ENCODE results near the gene SRPX.

- TF ChIP-seq, protein P1, sequence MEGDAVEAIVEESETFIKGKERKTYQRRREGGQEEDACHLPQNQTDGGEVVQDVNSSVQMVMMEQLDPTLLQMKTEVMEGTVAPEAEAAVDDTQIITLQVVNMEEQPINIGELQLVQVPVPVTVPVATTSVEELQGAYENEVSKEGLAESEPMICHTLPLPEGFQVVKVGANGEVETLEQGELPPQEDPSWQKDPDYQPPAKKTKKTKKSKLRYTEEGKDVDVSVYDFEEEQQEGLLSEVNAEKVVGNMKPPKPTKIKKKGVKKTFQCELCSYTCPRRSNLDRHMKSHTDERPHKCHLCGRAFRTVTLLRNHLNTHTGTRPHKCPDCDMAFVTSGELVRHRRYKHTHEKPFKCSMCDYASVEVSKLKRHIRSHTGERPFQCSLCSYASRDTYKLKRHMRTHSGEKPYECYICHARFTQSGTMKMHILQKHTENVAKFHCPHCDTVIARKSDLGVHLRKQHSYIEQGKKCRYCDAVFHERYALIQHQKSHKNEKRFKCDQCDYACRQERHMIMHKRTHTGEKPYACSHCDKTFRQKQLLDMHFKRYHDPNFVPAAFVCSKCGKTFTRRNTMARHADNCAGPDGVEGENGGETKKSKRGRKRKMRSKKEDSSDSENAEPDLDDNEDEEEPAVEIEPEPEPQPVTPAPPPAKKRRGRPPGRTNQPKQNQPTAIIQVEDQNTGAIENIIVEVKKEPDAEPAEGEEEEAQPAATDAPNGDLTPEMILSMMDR (conservative IDR thresholded peaks at IDR 0.05; ENCODE audit: low read depth, low read length), result no peak
- no peak for TF ChIP-seq POLR2A (IDR thresholded peaks at IDR 0.05; ENCODE audit: low read depth, low read length)
- no peak for TF ChIP-seq RAD21 (IDR thresholded peaks at IDR 0.05; ENCODE audit: low read length)
- TF ChIP-seq RCOR1 (IDR thresholded peaks at IDR 0.05; ENCODE audit: insufficient replicate concordance, low read length), result no peak
- no peak for TF ChIP-seq CHD1 (IDR thresholded peaks at IDR 0.05; ENCODE audit: low read depth, low read length)
- TF ChIP-seq FOS (IDR thresholded peaks at IDR 0.05; ENCODE audit: low read depth, low read length), result no peak
- TF ChIP-seq BHLHE40 (IDR thresholded peaks at IDR 0.05; ENCODE audit: low read depth, low read length), result no peak
- no peak for TF ChIP-seq CEBPB (IDR thresholded peaks at IDR 0.05; ENCODE audit: low read depth, low read length)
- no peak for TF ChIP-seq USF2 (IDR thresholded peaks at IDR 0.05; ENCODE audit: low read depth, low read length)
- TF ChIP-seq SMC3 (IDR thresholded peaks at IDR 0.05; ENCODE audit: low read depth, low read length), result no peak
- no peak for TF ChIP-seq RFX5 (IDR thresholded peaks at IDR 0.05; ENCODE audit: low read depth, low read length)
- no peak for TF ChIP-seq MXI1 (IDR thresholded peaks at IDR 0.05; ENCODE audit: borderline replicate concordance, low read depth, low read length)
- TF ChIP-seq MAZ (IDR thresholded peaks at IDR 0.05; ENCODE audit: borderline replicate concordance, low read depth, low read length), result no peak
These were observed 104.0 kb downstream of the SRPX start for GRCh38 chrX:38116706-38117105.

Measured in IMR-90 (cell line).